Measurements from ENCODE around the gene APOA4. TPM values are rescaled to one million over a fixed set of nuclear protein-coding genes. Genes with fewer than 3 reads are reported as not detected.
"Not testable (repeated sequence)": the region's sequence is repeated elsewhere in the genome, so short reads cannot be mapped to it uniquely, and the experiment has no call there.

The APOA4 gene
- total RNA-seq, 1 experiment from 2014 or later = not detected

GRCh38 chr11:116834535-116835041 is 11.5 kb upstream of the APOA4 start:
- DNase-seq (ENCODE audit: low read depth, low spot score); in situ Hi-C loops (cut with HindIII; ENCODE audit: low pct_unique_long_range_greater_than_20kb, low sequenced_read_pairs): not testable (repeated sequence)

GRCh38 chr11:116833816-116834534 is 10.9 kb upstream of the APOA4 start:
- in situ Hi-C loops (cut with HindIII; ENCODE audit: low pct_unique_long_range_greater_than_20kb, low sequenced_read_pairs) = no loop called here
- DNase-seq (ENCODE audit: low read depth, low spot score) = no peak

GRCh38 chr11:116833491-116833815 is 10.3 kb upstream of the APOA4 start:
- no peak for DNase-seq (ENCODE audit: low read depth, low spot score)
- in situ Hi-C loops (cut with HindIII; ENCODE audit: low pct_unique_long_range_greater_than_20kb, low sequenced_read_pairs) = no loop called here

GRCh38 chr11:116832350-116833290 is 9.5 kb upstream of the APOA4 start:
- in situ Hi-C loops (cut with HindIII; ENCODE audit: low pct_unique_long_range_greater_than_20kb, low sequenced_read_pairs) = no loop called here
- no peak for DNase-seq (ENCODE audit: low read depth, low spot score)

GRCh38 chr11:116831790-116832349 is 8.8 kb upstream of the APOA4 start:
- no peak for DNase-seq (ENCODE audit: low read depth, low spot score)
- in situ Hi-C loops (cut with HindIII; ENCODE audit: low pct_unique_long_range_greater_than_20kb, low sequenced_read_pairs) = no loop called here

GRCh38 chr11:116830184-116830912 is 7.2 kb upstream of the APOA4 start:
- in situ Hi-C loops (cut with HindIII; ENCODE audit: low pct_unique_long_range_greater_than_20kb, low sequenced_read_pairs) = no loop called here
- DNase-seq (ENCODE audit: low read depth, low spot score) = no peak

- DNase-seq (ENCODE audit: low read depth, low spot score) = no peak
- in situ Hi-C loops (cut with HindIII; ENCODE audit: low pct_unique_long_range_greater_than_20kb, low sequenced_read_pairs) = no loop called here
Observed at GRCh38 chr11:116829525-116830183, 6.5 kb upstream of the APOA4 start, which contains the start of gene APOC3. Gene APOC3, plus strand, starts transcription at chr11:116829907. Its CDS starts 676 bp downstream, at chr11:116830583.

GRCh38 chr11:116828632-116829524 is 5.8 kb upstream of the APOA4 start:
- in situ Hi-C loops (cut with HindIII; ENCODE audit: low pct_unique_long_range_greater_than_20kb, low sequenced_read_pairs) = no loop called here
- no peak for DNase-seq (ENCODE audit: low read depth, low spot score)

GRCh38 chr11:116827461-116827860 is 4.4 kb upstream of the APOA4 start:
- in situ Hi-C loops (cut with HindIII; ENCODE audit: low pct_unique_long_range_greater_than_20kb, low sequenced_read_pairs) = no loop called here
- no peak for DNase-seq (ENCODE audit: low read depth, low spot score)

GRCh38 chr11:116826751-116827431 is 3.8 kb upstream of the APOA4 start:
- in situ Hi-C loops (cut with HindIII; ENCODE audit: low pct_unique_long_range_greater_than_20kb, low sequenced_read_pairs) = no loop called here
- no peak for DNase-seq (ENCODE audit: low read depth, low spot score)

GRCh38 chr11:116825854-116826750 is 3.0 kb upstream of the APOA4 start:
- in situ Hi-C loops (cut with HindIII; ENCODE audit: low pct_unique_long_range_greater_than_20kb, low sequenced_read_pairs) = no loop called here
- DNase-seq (ENCODE audit: low read depth, low spot score) = no peak

GRCh38 chr11:116825434-116825833 is 2.3 kb upstream of the APOA4 start:
- no peak for DNase-seq (ENCODE audit: low read depth, low spot score)
- in situ Hi-C loops (cut with HindIII; ENCODE audit: low pct_unique_long_range_greater_than_20kb, low sequenced_read_pairs) = no loop called here

GRCh38 chr11:116822575-116822974 is 529 bp downstream of the APOA4 start:
- in situ Hi-C loops (cut with HindIII; ENCODE audit: low pct_unique_long_range_greater_than_20kb, low sequenced_read_pairs) = no loop called here
- DNase-seq (ENCODE audit: low read depth, low spot score) = no peak

GRCh38 chr11:116821050-116821918 is 1.8 kb downstream of the APOA4 start:
- in situ Hi-C loops (cut with HindIII; ENCODE audit: low pct_unique_long_range_greater_than_20kb, low sequenced_read_pairs) = no loop called here
- DNase-seq (ENCODE audit: low read depth, low spot score) = no peak
